Measurements from ENCODE around the gene MED12L.

DNA sequence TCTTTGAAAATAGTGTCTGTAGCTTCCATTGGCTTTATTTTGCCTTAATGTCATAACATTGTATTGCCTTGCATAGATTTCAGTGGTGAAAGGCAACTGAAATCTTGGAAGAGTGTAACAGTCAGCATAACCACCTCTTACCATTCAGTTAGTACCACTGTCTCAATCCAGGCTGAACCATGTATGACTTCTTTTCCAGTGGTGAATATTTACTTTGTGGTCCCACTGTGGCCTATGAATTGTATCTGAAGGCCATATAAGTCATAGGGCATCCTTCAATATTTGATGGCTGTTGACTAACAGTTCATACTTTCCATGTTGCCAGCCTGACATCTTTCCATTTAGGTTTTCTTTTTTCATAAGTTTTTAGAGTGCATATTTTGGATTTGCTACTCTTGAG lies 38.4 kb downstream of the MED12L start:
- TF ChIP-seq, protein P1, sequence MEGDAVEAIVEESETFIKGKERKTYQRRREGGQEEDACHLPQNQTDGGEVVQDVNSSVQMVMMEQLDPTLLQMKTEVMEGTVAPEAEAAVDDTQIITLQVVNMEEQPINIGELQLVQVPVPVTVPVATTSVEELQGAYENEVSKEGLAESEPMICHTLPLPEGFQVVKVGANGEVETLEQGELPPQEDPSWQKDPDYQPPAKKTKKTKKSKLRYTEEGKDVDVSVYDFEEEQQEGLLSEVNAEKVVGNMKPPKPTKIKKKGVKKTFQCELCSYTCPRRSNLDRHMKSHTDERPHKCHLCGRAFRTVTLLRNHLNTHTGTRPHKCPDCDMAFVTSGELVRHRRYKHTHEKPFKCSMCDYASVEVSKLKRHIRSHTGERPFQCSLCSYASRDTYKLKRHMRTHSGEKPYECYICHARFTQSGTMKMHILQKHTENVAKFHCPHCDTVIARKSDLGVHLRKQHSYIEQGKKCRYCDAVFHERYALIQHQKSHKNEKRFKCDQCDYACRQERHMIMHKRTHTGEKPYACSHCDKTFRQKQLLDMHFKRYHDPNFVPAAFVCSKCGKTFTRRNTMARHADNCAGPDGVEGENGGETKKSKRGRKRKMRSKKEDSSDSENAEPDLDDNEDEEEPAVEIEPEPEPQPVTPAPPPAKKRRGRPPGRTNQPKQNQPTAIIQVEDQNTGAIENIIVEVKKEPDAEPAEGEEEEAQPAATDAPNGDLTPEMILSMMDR (conservative IDR thresholded peaks at IDR 0.05) = no peak
- no peak for TF ChIP-seq EZH2 (IDR thresholded peaks at IDR 0.05; ENCODE audit: low read depth)
